Measurements from ENCODE around the gene SLC1A3.
"Not testable (repeated sequence)": the region's sequence is repeated elsewhere in the genome, so short reads cannot be mapped to it uniquely, and the experiment has no call there.

The SLC1A3 gene

DNA sequence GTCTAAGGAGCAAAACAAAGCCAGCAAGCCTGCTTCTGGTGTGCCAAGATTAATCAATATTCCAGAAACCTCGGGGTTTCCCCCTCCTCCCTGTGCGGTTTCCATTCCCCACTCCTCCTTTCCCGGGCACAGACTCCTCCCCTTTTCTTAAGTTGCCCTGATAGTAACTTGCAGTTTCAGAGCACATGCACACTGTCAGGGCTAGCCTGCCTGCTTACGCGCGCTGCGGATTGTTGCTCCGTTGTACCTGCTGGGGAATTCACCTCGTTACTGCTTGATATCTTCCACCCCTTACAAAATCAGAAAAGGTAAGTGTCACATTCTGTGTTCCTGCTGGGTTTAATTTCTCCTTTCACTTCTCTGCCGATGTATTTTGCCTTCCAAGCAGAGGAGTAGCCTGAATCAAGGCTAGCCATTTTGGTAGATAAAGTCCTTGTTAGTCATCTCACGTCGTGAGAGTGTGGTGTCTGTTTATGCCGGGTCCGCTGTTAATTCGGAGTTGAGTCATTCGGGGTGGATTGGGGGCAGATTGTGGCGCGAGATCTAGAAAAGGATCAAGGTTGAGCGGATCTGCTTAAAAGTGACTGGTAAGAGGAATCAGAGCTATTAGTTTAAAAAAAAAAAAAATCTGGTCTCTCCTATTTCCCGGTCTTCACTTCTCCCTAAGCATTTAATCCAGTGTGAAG is at the start of gene SLC1A3:
Gene SLC1A3 (plus strand): TSS at position 179 of the 686 bp plus-strand sequence. CDS start 1,818 bp downstream, outside the sequence.
- DNase-seq = no peak

DNA sequence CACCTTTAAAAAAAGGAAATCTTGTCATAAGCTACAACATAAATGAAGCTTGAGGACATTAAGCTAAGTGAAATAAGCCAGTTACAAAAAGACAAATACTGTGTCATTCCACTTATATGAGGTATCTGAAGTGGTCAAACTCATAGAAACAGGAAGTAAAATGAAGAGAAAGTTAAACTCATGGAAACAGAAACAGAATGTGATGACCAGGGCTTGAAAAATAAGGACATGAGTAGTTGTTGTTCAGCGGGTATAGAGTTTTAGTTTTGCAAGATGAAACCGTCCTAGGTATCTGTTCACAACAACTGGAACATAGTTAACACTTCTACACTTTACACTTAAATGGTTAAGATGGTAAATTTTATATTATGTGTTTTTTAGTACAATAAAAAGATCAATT is 47.8 kb upstream of the SLC1A3 start:
- no peak for DNase-seq

DNA sequence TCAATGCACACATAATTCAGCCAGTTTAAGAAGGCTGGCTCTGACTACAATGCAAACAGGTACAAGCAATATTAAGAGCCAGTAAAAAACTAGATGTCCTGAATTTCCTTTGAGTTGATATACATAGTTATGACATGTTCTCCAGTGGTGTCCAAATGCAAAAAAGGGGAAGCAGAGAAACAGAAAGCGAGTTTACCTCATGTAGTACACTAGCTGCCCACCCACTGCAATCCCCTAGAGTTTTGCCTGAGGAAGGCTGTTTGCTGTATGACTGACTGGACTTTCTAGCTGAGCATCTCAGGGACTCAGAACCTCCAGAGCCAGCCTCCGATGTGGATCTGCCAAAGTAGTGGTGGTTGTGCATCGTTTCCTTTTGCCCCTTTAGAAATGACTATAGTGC is 44.8 kb upstream of the SLC1A3 start:
- no peak for DNase-seq

DNA sequence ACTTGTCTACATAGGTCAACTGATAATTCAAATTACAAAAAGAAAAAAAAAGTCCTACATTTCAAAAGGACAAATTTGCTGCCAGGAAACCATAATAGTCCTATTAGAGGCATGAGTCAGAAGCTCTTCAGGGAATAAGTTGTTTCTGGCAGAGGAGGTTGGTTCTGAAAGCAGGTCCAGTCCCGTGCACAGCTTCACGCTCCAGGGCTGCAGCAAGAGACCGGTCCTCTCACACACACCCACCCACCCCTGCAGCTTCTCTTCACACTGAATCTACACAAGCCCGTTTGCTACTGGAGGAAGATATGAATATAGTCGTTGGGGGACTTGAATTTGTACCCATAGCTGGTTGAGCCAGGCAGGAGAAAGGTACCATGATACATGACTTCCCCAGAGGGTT is 36.9 kb upstream of the SLC1A3 start:
- no peak for DNase-seq

DNA sequence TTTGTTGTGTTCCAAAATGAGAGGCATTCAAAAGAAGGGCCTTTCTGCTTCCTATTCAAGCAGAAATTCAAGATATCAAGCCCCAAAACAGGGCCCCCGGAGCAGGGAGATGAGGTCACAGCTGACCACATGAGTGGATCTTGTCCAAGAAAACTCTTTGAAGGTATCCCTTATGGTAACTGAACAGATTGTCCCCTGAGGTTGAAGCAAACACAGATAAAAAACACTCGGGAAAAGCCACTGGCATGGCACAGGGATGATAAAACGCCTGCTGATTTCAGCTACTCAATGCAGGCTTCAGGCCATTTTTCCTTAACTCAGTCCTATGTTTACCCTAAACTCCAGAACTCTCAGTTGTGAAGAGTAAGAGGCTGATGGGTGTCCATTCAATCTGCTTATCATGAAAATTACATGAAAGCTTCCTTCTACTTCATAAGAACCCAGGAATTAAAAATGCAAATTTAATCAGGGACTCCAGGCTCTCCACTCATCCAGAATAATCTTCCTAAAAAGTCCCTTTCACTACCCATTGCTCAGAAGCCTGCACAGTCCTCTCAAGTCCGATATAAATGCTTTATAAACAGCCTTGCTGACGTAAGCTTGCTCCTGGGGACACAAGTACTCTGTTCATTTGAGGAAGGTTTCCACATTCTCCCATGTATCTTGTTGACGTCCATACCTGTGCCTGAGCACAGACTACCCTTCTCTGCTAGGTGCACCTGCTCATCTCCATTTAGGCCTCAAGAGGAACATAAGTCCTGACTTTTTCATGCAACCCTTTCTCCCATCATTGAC is 35.9 kb upstream of the SLC1A3 start:
- no peak for DNase-seq

DNA sequence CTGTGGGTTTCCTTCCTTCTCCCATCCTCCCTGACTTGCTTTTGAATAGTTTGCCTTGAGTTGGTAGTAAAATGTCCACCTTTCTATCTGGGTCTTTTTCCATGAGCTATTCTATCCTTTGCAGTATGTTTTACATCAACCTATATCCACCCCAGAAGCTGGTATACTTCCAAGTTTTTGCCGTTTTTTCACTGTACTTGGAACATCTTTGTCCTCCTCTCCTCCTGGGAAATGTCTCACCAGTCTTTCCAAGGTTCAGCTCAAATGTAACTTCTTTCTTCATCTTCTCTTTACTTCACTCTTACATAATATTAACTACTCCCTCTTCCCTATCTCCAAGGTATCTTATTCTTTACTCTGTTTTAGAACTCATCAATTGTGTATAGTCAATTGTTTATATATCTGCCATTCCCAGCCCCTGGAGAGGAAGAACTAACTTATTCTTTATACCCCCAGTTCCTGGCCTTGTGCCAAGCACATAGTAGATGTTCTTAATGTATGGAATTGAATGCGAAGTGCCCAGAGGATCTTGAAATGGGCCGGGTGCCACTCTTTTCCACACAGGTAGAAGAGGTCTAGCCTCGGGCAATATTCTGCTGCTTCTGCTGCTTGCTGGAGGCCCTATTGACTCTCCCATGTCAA is 34.9 kb upstream of the SLC1A3 start:
- no peak for DNase-seq

DNA sequence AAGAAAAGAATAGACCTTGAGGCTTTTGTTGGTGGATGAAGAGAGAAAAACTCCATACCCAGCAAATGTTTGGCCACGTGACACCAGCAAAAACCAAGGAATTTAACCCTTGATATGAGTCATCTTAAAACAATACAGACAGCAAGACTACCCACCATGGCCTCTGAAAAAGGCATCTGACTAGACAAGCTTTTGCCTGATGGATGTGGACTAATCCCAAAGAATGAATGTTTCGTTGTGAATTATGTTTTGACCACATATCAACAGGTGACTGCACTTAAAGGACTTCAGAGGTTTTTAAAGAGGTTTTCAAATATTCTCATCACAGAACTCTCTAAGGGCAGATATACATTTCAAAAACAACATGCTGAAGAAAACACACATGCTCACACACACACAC is 33.0 kb upstream of the SLC1A3 start:
- DNase-seq = no peak

DNA sequence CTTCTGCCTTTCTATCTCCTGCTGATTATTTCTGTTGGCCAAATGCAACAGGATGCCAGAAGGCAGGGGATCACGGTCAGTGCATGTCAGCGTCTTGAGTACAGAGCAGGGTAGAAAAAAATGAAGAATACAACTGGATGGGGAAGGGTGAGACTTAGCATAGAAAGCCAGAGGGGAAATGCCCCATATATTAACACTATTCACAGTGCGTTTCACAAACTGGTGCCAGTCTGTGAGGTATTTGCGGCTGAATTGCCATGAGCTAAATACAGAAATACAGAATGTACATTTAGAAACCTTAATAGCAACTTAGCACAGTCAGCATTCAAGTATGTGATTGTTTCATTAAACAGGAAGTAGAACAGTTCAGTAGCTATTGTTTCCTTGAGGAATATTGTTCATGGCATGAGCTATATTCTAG is 31.0 kb upstream of the SLC1A3 start:
- no peak for DNase-seq

DNA sequence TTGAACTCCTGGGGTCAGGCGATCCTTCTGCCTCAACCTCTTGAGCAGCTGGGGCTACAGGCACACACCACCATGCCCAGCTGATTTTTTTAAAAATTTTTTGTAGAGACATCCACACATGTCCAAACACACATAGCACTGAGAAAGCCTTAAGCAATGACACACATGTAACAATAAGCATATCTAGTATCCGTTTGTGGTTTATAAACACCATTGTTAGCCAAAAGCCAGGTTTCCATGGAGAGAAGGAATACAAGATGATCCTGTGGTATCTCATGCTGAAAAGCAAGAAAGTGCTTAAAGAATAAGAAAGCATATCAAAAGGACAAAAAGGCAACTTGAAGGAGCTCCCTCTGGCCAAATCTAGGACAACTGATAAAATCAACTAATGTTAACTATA is 29.7 kb upstream of the SLC1A3 start:
- DNase-seq = no peak

DNA sequence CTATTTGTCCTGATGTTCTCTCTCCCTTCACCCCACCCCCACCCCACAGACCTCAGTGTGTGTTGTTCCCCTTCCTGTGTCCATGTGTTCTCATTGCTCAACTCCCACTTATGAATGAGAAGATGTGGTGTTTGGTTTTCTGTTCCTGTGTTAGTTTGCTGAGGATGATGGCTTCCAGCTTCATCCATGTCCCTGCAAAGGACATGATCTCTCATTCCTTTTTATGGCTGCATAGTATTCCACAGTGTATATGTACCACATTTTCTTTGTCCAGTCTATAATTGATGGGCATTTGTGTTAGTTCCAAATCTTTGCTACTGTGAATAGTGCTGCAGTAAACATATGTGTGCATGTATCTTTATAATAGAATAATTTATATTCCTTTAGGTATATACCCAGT is 26.5 kb upstream of the SLC1A3 start:
- not testable (repeated sequence) for DNase-seq

DNA sequence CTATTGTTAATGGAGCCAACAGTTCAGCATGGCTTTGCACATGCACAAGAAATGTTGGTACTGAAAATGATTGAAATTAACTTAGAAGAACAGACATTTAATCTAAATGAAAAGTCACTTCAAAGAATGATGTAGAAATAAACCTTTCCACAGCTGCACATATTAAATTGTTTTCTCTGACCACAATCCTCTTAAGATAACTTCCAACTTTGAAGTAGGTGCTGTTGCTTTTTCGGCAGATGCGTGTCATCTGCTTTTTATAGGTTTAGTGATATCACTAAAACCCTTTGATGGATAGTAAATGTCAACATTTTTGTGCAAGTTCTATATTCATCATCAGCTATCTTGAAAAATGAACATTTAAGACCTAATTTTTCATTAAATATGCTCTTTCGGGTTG is 25.3 kb upstream of the SLC1A3 start:
- no peak for DNase-seq

DNA sequence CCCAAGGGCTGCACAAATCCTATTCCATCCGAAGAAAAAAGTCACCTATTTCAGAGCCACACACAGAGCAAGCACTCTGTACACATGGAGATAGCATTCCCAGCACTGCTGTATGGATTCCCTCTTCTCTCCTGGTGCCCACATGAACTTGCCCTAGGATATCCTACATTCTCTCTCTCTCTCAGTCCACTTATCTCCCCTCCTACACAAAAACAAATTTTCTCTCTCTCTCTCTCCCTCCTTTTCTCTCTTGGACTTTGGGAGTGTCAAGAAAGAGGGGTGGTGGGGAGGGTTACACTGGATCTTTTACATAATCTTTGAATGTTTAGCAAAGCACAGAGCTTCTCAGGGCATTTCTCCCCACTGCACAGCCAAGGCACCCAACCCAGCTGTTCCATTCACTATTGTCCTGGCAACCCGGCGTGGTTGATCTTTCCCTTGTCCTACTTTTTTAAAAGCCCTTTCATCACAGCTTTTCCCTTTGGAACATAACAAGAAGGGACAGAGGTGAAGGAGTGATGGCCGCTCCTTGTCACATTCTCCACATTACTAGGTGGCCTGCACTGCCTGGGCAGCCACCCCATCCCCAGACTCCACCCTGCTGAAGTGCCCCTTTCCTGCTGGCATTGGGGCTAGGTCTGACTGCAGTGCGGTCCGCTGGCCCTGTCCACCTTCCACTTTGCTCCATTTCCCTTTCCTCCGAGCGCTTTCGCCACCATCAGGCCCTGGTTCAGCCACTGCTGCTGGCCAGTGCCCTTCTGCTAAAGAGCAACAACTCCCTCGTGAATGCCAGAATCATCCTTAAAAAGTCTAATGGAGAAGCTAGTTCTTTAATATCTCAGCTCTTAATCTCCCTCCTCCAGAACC is 22.2 kb upstream of the SLC1A3 start:
- no peak for DNase-seq

DNA sequence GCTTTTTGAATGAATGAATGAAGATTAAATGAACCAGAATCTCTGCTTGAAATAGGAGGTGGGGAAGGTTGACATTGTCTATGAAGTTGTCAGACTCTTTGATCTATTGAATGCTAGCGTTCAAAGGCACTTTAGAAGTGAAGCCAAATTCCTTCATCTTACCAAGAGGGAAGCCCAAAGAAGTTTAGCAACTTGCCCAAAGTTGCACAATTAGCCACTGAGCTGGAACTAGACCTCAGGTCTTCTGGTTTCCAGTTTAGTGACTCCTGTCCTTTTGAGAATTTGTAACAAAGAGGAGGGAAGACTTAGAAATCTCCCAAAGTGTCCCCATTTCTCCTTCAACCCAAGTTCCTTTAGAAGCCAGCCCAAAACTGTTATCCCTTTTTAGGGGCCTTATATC is 20.7 kb upstream of the SLC1A3 start:
- DNase-seq = no peak

DNA sequence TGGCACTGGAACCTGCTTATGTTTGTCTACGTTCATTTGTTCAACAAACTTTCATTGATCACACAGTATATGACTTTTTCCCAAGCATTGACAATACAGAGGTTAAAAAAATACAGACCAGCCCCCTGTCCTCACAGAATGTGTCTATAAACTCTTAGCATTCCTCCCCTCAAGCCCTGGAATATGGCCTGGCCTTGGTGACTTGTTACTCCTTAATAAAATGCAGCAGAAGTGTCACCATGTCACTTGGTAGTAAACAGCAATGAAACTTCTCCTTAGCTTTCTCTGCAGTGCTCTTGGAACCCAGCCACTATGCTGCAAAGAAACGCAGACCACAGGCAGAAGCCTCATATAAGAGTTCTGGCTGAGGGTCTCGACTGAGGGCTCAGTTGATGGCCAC is 19.1 kb upstream of the SLC1A3 start:
- no peak for DNase-seq

DNA sequence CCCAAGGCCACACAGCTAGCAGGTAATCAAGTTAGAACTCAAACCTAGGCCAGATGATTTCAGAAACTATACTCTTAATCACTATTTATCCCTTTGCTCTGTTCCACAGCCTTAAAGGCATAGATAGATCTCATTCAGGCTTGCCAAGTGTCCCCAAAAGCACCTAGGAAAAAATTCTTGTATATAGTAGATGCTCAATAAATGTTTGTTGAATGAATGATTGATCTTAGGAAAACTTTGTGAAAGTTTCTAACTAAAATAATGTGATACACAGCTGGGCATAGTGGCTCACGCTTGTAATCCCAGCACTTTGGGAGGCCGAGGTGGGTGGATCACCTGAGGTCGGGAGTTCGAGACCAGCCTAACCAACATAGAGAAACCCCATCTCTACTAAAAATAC is 16.7 kb upstream of the SLC1A3 start:
- DNase-seq = not testable (repeated sequence)

DNA sequence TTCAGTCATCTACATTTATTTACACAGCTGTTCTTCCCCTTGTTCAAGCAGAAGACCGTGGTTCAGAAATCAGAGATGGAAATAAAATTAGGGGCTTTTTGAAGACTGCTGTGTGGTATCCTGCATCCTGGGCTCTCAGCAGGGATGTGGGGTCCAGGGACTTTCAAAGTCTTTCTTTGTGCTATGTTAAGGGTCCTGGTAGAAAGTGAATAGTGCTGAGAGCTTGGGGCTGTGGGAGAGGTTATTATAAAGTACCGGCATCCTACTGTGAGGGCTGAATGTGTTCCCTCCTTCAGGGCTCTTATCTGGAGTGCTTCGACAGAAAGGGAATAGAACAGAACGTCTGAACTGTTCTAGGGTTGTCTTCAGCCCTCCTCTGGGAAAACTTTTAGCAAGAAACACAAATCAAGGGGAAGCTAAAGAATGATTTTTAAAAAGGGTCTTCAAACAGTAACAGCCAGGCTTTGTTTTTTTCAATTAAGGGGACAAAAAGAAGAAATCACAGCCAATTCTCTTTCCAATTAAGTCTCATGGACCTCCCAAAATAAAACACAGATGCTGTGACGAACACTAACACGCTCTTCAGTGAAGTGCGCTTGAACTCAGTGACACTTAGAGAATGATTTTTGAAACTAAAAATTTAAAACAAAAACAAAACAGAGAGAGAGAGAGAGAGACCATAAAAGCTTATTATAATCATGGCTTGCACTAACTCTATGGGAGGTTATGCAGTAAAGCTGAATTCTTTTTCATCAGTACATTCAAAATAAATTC is 15.7 kb upstream of the SLC1A3 start:
- DNase-seq = no peak

DNA sequence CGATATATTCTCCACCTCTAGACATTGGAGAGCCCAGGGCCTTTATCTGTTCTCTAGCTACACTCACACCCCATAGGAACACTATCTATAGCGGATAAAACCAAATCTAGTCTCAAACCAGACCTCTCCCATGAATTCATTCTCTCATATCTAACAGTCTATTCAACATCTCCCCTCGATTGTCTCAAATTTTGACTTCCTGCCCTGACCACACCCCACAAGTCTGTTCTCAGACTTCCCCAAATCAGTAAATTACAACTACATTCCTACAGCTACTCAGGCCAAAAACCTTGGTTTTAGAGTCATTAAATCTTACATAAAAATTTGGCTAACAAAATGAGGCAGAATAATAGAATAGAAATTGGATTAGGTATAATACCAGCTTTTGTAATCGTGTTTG is 12.5 kb upstream of the SLC1A3 start:
- no peak for DNase-seq

DNA sequence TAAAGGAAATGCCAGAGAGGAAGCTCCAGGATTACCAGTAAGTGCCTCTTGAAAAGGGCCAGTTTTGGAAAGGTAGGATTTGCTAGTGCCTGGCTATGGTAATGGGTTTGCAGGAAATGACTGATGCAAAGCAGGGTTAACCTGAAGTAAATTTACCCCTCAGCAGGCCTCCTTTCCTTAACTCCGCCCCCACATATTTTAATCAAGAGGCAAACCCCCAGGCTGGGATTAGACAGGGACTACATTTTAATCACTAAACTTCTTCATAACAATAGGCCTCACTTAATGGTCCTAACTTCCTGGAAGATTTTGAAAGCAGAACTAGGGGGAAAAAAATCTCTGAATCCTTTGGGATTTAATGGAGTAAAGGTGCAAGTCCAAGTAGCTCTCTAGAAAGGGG is 10.2 kb upstream of the SLC1A3 start:
- no peak for DNase-seq

DNA sequence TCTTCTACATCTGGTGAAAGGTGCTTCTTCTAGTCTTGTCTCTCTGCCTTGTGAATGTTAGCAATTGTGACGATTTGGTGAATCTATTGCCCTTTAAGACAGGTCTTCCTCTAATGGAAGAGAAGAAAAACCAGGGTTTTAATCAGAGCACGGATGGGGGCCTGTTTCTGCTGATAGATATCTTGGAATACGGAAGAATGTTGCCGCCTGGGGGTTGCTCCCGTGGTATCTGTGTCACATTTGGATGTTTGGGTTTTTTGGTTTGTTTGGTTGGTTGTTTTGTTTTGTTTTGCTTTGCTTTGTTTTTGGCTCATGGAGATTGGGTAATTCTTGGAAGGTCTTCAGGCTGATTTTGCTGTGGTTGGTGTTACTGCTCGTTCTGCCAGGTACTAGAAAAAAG is 9.7 kb upstream of the SLC1A3 start:
- DNase-seq = no peak

DNA sequence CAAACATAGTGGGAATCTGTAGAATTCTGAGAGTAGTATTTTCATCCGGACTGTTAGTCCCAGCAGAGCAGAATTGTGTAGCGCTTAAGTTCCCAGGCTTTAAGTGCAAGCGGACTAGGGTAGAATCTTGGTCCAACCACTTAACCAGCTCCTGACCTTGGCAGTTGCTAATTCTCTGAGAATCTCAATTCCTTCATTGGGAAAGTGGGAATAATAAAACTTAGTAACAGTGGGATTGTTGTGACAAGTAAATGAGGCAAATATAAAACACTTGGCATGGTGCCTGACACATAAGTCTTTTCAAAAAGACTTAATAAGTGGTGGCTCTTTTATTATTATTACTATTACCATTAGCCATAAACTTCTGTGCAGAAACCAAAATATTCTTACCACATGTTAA is 8.4 kb upstream of the SLC1A3 start:
- no peak for DNase-seq

DNA sequence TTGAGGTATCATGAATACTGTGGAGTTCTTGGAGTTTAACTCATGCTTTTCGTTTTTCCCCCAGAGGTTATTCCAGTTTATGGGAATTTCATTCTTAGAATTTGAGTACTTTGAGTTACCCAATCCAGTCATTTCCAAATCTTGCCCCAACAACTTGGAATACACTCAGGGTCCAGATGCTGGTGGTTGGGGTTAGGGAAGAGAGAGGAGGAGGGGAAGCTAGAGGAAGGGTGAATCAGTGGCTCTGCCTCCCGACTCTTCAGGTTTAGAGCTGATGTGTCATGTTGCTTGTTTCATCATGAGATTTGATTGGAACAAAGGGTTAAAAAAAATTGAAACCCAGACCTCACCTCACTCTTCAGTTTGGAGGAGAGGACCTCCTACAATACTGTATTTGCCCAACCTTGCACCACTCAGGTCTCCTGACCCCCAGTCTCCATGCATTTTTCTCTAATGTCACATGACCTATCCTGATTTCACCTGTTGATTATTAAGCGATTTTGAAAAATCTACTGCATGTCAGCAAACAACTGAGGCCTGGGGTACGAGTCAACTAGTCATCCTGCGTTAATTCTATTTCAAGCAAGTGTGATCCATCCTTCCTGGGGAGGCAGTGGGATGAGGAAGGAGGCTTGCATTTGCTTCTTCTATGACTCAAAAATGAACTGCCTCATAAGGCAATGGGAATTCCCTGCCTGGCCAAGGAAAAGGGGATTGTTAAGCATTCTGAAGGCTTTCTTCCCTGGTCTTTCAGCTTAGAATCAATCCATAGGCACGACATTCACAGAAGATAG is 6.2 kb upstream of the SLC1A3 start:
- no peak for DNase-seq

Data from activated CD4-positive, alpha-beta T cell treated with anti-CD3 and anti-CD28 coated beads, Interleukin-2, amount 50 U/mL, for 1 hour (primary cell).